Testis (tissue), 3 donors: ENCODE results near the gene ETDA. TPM values are rescaled to one million over a fixed set of nuclear protein-coding genes. Genes with fewer than 3 reads are reported as not detected.
"Not testable (repeated sequence)": the region's sequence is repeated elsewhere in the genome, so short reads cannot be mapped to it uniquely, and the experiment has no call there.

ENCODE experiments used
- DNase-seq: peaks from one replicate; pipeline ENCODE4 v3.0.0-alpha.2; 2019
- H3K27ac ChIP-seq, 2 donors: fragments of 200-600 bp; sonication (generic); one replicate each; pipeline ENCODE4 v1.5.1; 2019
- H3K27me3 ChIP-seq: fragments of 200-600 bp; sonication (generic); one replicate; pipeline ENCODE4 v1.5.1; 2019
- H3K36me3 ChIP-seq: fragments of 200-600 bp; sonication (generic); one replicate; pipeline ENCODE4 v1.5.1; 2017; ENCODE audit warnings: low read depth; ENCODE audit errors: missing control alignments
- H3K4me1 ChIP-seq: fragments of 200-600 bp; sonication (generic); one replicate; pipeline ENCODE4 v1.5.1; 2019
- H3K4me3 ChIP-seq, 2 donors: fragments of 200-600 bp; sonication (generic); one replicate each; pipeline ENCODE4 v1.5.1; 2017 to 2019
- H3K9me3 ChIP-seq: fragments of 200-600 bp; sonication (generic); one replicate; pipeline ENCODE4 v1.5.1; 2017
- POLR2A ChIP-seq: fragments of 450-650 bp; IDR thresholded peaks from one replicate; pipeline ENCODE4 v1.6.1; 2017; ENCODE audit warnings: antibody characterized with exemption, mild to moderate bottlenecking, moderate library complexity
- WGBS, 2 donors: methylation state at CpG; one replicate each; pipeline ENCODE4 v1.1.5; 2018; 5-methylcytosine and 5-hydroxymethylcytosine counted together
- intact Hi-C: fragments of 100-400 bp; cut with DNase I; formaldehyde crosslinking; loops from one replicate; pipeline ENCODE4 v1.15.1; 2023; ENCODE audit warnings: low total_unique reads
- polyA plus RNA-seq: library from polyadenylated mRNA; stranded (reverse); fragments of 350-450 nt; fragmentation: Illumina TruSeq; extraction: RNeasy Lipid Tissue Mini Kit (QIAGEN cat#74804); gene quantifications from one replicate; pipeline ENCODE4 v1.2.3, GENCODE V29; 2014; ENCODE audit warnings: low read depth, low replicate concordance; ENCODE audit not compliant: insufficient read depth
- total RNA-seq, 2 donors: library from RNA; depleted of rRNA; stranded (reverse); fragments of >200 nt; gene quantifications; one replicate each; pipeline ENCODE4 v1.2.3, GENCODE V29; 2016
- TF ChIP-seq, protein P1 (sequence below), 3 experiments: fragments of 450-650 bp in 2 of 3; fragments of 200-600 bp in 1 of 3; sonication (generic) in 1 of 3; IDR thresholded peaks; one replicate each; pipeline ENCODE4 v1.5.1; 2016 to 2019; ENCODE audit warnings: antibody characterized with exemption in 3 of 3, mild to moderate bottlenecking in 2 of 3, moderate library complexity in 1 of 3

ETDA gene
- total and polyA plus RNA-seq, 3 donors from 2014 or later = 1.5 to 15.2 TPM; not detected in 1

DNA sequence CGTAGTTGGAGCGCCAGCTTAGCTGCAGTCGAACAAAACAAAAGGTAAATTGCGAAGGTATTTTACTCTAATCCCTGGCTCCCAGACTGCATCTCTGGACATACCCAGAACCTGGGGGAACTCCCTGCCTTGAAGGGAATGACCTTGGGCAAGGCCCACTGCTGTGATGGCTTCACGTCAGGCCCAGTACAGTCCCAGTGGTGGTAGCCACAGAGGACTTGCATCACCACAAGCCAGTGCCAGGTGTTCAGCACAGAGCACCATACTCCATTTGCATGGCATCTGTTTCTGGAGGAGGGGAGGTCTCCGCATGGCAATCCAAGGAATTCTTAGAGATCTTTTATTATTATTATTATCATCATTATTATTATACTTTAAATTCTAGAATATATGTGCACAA lies 5.6 kb downstream of the ETDA start:
- WGBS, 2 donors = 90 to 94% methylated on average over 2 to 6 of the region's 6 CpGs
- intact Hi-C loops = no loop called here
- Histone ChIP-seq H3K27ac (no peak overlapping the region), H3K9me3 (no peaks in the 10 kb centered on the region), H3K4me3 (no peak overlapping the region), H3K27me3 (no peaks in the 10 kb centered on the region), H3K36me3 (no peaks in the 10 kb centered on the region), H3K4me1 (no peaks in the 10 kb centered on the region)
- no peak for DNase-seq
- no peak for TF ChIP-seq POLR2A
- TF ChIP-seq, protein P1, sequence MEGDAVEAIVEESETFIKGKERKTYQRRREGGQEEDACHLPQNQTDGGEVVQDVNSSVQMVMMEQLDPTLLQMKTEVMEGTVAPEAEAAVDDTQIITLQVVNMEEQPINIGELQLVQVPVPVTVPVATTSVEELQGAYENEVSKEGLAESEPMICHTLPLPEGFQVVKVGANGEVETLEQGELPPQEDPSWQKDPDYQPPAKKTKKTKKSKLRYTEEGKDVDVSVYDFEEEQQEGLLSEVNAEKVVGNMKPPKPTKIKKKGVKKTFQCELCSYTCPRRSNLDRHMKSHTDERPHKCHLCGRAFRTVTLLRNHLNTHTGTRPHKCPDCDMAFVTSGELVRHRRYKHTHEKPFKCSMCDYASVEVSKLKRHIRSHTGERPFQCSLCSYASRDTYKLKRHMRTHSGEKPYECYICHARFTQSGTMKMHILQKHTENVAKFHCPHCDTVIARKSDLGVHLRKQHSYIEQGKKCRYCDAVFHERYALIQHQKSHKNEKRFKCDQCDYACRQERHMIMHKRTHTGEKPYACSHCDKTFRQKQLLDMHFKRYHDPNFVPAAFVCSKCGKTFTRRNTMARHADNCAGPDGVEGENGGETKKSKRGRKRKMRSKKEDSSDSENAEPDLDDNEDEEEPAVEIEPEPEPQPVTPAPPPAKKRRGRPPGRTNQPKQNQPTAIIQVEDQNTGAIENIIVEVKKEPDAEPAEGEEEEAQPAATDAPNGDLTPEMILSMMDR (IDR thresholded peaks at IDR 0.05) = no peak

DNA sequence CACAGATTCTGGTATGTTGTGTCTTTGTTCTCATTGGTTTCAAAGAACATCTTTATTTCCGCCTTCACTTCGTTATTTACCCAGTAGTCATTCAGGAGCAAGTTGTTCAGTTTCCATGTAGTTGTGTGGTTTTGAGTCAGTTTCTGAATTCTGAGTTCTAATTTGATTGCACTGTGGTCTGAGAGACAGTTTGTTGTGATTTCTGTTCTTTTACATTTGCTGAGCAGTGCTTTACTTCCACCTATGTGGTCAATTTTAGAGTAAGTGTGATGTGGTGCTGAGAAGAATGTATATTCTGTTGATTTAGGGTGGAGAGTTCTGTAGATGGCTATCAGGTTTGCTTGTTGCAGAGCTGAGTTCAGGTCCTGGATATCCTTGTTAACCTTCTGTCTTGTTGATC lies 9.1 kb downstream of the ETDA start:
- H3K27me3 ChIP-seq, H3K36me3 ChIP-seq, DNase-seq, H3K4me3 ChIP-seq, H3K27ac ChIP-seq, intact Hi-C loops, H3K9me3 ChIP-seq, H3K4me1 ChIP-seq: not testable (repeated sequence)
- 94 to 100% methylated on average over 2 of the region's 2 CpGs for WGBS, 2 donors

DNA sequence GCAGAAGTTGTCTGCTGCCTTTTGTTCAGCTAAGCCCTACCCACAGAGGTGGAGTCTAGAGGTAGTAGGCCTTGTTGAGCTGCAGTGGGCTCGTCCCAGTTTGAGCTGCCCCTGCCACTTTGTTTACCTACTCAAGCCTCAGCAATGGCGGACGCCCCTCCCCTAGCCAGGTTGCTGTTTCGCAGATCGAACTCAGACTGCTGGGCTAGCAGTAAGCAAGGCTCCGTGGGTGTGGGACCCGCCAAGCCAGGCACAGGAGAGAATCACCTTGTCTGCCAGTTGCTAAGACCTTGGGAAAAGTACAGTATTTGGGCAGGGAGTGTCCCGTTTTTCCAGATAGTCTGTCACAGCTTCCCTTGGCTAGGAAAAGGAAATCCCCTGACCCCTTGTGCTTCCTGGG lies 11.5 kb downstream of the ETDA start:
- H3K27ac ChIP-seq, H3K27me3 ChIP-seq, H3K4me3 ChIP-seq, H3K36me3 ChIP-seq, DNase-seq, H3K4me1 ChIP-seq, intact Hi-C loops, H3K9me3 ChIP-seq: not testable (repeated sequence)
- 82 to 86% methylated on average over 5 to 6 of the region's 8 CpGs for WGBS, 2 donors

DNA sequence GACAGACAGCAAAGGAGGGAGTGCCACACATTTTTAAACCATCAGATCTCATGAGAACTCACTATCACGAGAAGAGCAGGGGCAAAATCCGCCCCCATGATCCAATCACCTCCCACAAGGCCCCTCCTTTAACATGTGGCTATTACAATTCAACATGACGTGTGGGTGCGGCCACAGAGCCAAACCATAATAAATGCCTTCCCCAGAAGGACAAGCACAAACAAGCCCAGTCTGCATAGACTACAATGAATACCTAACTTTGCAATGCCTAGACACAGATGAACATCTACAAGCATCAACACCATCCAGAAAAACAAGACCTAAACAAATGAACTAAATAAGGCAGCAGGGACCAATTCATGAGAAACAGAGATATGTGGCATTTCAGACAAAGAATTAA lies 12.3 kb downstream of the ETDA start:
- WGBS, 2 donors = 92 to 97% methylated on average over 4 of the region's 4 CpGs
- Histone ChIP-seq H3K4me3 (no peak overlapping the region), H3K27me3 (no peaks in the 10 kb centered on the region), H3K9me3 (no peaks in the 10 kb centered on the region), H3K4me1 (no peaks in the 10 kb centered on the region), H3K36me3 (no peaks in the 10 kb centered on the region), H3K27ac (no peak overlapping the region)
- no peak for DNase-seq
- intact Hi-C loops = no loop called here
- TF ChIP-seq POLR2A = no peak
- TF ChIP-seq, protein P1 (IDR thresholded peaks at IDR 0.05) = no peak

DNA sequence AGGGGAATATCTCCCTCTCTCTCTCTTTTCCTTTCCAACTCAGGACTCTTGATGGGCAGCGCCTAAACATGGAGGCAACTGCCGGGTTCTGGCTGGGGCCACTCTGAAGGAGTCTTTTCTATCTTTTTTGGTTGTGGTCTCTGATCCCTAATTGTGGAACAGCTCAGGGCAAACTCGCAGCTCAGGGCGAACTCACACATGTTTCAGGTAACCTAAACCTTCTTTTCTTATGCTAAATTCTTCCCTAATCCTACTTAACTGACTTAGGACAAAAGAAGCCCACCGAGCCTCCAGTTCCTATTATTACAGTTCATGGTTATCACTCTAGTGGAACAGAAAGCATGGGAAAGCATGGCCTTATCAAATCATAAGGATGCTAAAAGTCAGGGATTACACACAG lies 21.3 kb downstream of the ETDA start:
- Histone ChIP-seq H3K27me3 (no peaks in the 10 kb centered on the region), H3K27ac (no peak overlapping the region), H3K4me1 (no peaks in the 10 kb centered on the region), H3K36me3 (no peaks in the 10 kb centered on the region), H3K9me3 (no peaks in the 10 kb centered on the region), H3K4me3 (no peak overlapping the region)
- TF ChIP-seq, protein P1 (IDR thresholded peaks at IDR 0.05) = no peak
- no peak for TF ChIP-seq POLR2A
- DNase-seq = no peak
- intact Hi-C loops = no loop called here
- 65 to 97% methylated on average over 4 to 5 of the region's 5 CpGs for WGBS, 2 donors

DNA sequence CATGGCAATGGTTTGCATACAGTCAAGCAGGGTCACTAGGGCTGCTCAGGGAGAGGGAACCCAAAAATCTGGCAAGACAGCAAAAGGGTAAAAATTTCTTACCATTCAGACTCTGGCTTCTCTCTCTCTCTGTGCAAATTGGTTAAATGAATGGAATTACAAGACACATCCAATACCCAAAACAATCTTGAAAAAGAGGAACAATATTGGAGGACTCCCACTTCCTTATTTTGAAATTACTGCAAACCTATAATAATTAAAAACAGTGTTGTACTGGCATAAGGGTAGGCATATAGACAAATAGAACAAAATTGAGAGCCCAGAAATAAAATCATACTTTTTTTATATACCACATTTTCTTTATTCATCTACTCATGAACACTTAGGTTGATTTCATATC lies 24.1 kb downstream of the ETDA start:
- intact Hi-C loops = no loop called here
- no peaks in the 10 kb centered on the region for H3K27me3 ChIP-seq
- H3K4me1 ChIP-seq = no peaks in the 10 kb centered on the region
- H3K36me3 ChIP-seq = no peaks in the 10 kb centered on the region
- TF ChIP-seq, protein P1 (IDR thresholded peaks at IDR 0.05) = no peak
- no peak for TF ChIP-seq POLR2A
- H3K9me3 ChIP-seq = no peaks in the 10 kb centered on the region
- no peak for DNase-seq
- no peak overlapping the region for H3K27ac ChIP-seq
- H3K4me3 ChIP-seq = no peak overlapping the region
